Sigmoid colon (tissue), 4 donors: ENCODE data around the gene CLCNKA.

Experiments
- POLR2A ChIP-seq, 2 donors: fragments of 450-650 bp; IDR thresholded peaks; one replicate each; pipeline ENCODE4 v1.6.1; 2016; ENCODE audit warnings: antibody characterized with exemption in 2 of 2, mild to moderate bottlenecking in 2 of 2, moderate library complexity in 2 of 2
- POLR2AphosphoS5 ChIP-seq, 4 donors: sonication (generic); formaldehyde crosslinking; IDR thresholded peaks; one replicate each; pipeline ENCODE4 v1.6.1; 2017; ENCODE audit warnings: antibody characterized with exemption in 4 of 4
- TF ChIP-seq, protein P1 (sequence below), 4 experiments: fragments of 450-650 bp in 3 of 4; fragments of 200-600 bp in 1 of 4; IDR thresholded peaks; one replicate each; pipeline ENCODE4 v1.5.1; 2016 to 2019; ENCODE audit warnings: antibody characterized with exemption in 4 of 4, mild to moderate bottlenecking in 3 of 4, moderate library complexity in 2 of 4

DNA sequence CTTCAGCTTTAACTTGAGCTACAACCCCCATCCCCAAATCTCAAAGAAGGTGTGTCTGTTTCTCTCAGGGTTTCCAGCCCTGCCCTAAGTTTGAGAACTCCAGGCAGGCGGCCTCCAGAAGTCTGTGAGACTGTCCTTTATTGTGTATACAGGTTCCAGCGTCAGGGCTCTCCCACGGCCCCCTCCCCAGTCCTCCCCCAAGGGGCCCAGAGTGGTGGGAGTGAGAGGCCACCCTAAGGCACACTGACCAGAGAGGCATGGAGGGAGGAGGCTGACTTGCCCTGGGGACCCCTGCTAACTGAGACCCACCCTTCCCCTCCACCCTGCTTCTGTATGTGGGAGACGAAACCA is 8.0 kb upstream of the CLCNKA start:
- TF ChIP-seq, protein P1, sequence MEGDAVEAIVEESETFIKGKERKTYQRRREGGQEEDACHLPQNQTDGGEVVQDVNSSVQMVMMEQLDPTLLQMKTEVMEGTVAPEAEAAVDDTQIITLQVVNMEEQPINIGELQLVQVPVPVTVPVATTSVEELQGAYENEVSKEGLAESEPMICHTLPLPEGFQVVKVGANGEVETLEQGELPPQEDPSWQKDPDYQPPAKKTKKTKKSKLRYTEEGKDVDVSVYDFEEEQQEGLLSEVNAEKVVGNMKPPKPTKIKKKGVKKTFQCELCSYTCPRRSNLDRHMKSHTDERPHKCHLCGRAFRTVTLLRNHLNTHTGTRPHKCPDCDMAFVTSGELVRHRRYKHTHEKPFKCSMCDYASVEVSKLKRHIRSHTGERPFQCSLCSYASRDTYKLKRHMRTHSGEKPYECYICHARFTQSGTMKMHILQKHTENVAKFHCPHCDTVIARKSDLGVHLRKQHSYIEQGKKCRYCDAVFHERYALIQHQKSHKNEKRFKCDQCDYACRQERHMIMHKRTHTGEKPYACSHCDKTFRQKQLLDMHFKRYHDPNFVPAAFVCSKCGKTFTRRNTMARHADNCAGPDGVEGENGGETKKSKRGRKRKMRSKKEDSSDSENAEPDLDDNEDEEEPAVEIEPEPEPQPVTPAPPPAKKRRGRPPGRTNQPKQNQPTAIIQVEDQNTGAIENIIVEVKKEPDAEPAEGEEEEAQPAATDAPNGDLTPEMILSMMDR (IDR thresholded peaks at IDR 0.05) = no peak
- TF ChIP-seq POLR2AphosphoS5 (IDR thresholded peaks at IDR 0.05) (no peak), POLR2A (IDR thresholded peaks at IDR 0.05) (no peak)
